Sciatic nerve (tissue), 2 donors: Measurements from ENCODE around the gene ZIC4. TPM values are rescaled to one million over a fixed set of nuclear protein-coding genes. Genes with fewer than 3 reads are reported as not detected.
A peak's percentile ranks its signal among the peaks of the same experiment; 100 is the strongest.

Source experiments
- ATAC-seq: fragments of 200-7000 bp; cut with Tn5 transposase; one replicate; pipeline ENCODE4 v1.9.1; 2020; ENCODE audit warnings: mild to moderate bottlenecking, moderate library complexity
- DNase-seq: peaks from one replicate; pipeline ENCODE4 v3.0.0-alpha.2; 2020; ENCODE audit warnings: low spot score
- intact Hi-C: fragments of 100-400 bp; cut with DNase I; formaldehyde crosslinking; loops from one replicate; pipeline ENCODE4 v1.14.2; 2022
- total RNA-seq: library from RNA; stranded (reverse); fragmentation: NEBNext Ultra II Directional; extraction: Animal tissue kit (Norgen Biotek cat#: 25700); gene quantifications from one replicate; pipeline ENCODE4 v1.2.1, GENCODE V29; 2021
- donor health status: DM: no; HTN: no; CAD: no.
- donor health status: DM: no; HTN: no; CAD: no.

The ZIC4 gene
- total RNA-seq, 1 donor from 2014 or later, result 0.62 TPM

GRCh38 chr3:147419781-147420224 is 13.5 kb upstream of the ZIC4 start:
- intact Hi-C loops, result loop anchor here (10.0 kb wide), 1 partner anchor 45 kb away; no protein-coding TSS in a partner anchor
- ATAC-seq, result no peak
- DNase-seq, result no peak

- intact Hi-C loops, result no loop called here
- ATAC-seq (peak; percentile 81), DNase-seq (no peak)
Observed at GRCh38 chr3:147418808-147419701, 12.7 kb upstream of the ZIC4 start.

GRCh38 chr3:147418371-147418781 is 12.0 kb upstream of the ZIC4 start:
- ATAC-seq (no peak), DNase-seq (no peak)
- intact Hi-C loops, result no loop called here

GRCh38 chr3:147417551-147418295 is 11.4 kb upstream of the ZIC4 start:
- DNase-seq (no peak), ATAC-seq (no peak)
- intact Hi-C loops, result no loop called here

- DNase-seq, result no peak
- no peak for ATAC-seq
- intact Hi-C loops, result no loop called here
Observed at GRCh38 chr3:147416931-147417330, 10.6 kb upstream of the ZIC4 start.

GRCh38 chr3:147415874-147416273 is 9.5 kb upstream of the ZIC4 start:
- ATAC-seq (no peak), DNase-seq (no peak)
- intact Hi-C loops, result no loop called here

GRCh38 chr3:147415286-147415685 is 8.9 kb upstream of the ZIC4 start:
- intact Hi-C loops, result no loop called here
- ATAC-seq (no peak), DNase-seq (no peak)

- intact Hi-C loops, result no loop called here
- ATAC-seq (no peak), DNase-seq (no peak)
Observed at GRCh38 chr3:147414390-147415138, 8.2 kb upstream of the ZIC4 start.

GRCh38 chr3:147413686-147414389 is 7.5 kb upstream of the ZIC4 start:
- DNase-seq (no peak), ATAC-seq (no peak)
- intact Hi-C loops, result no loop called here

GRCh38 chr3:147412917-147413685 is 6.8 kb upstream of the ZIC4 start:
- ATAC-seq (no peak), DNase-seq (no peak)
- intact Hi-C loops, result no loop called here

GRCh38 chr3:147412261-147412916 is 6.0 kb upstream of the ZIC4 start:
- intact Hi-C loops, result no loop called here
- DNase-seq (no peak), ATAC-seq (no peak)

GRCh38 chr3:147411815-147412241 is 5.5 kb upstream of the ZIC4 start:
- no peak for DNase-seq
- intact Hi-C loops, result no loop called here
- ATAC-seq, result no peak

GRCh38 chr3:147411238-147411814 is 5.0 kb upstream of the ZIC4 start:
- intact Hi-C loops, result no loop called here
- peak; percentile 67 for ATAC-seq
- DNase-seq, result no peak

GRCh38 chr3:147410526-147411237 is 4.3 kb upstream of the ZIC4 start:
- intact Hi-C loops, result no loop called here
- DNase-seq (no peak), ATAC-seq (peak; percentile 71)

- ATAC-seq, result no peak
- DNase-seq, result no peak
- intact Hi-C loops, result no loop called here
Observed at GRCh38 chr3:147410116-147410525, 3.8 kb upstream of the ZIC4 start.
